WTC11 (cell line): Measurements from ENCODE around the gene LAMTOR2. TPM values are rescaled to one million over a fixed set of nuclear protein-coding genes. Genes with fewer than 3 reads are reported as not detected.

ENCODE experiments used
- ATAC-seq: fragments of 200-7000 bp; cut with Tn5 transposase; 2 replicates; pipeline ENCODE4 v1.10.0; 2021; ENCODE audit warnings: mild to moderate bottlenecking, moderate library complexity
- CTCF ChIA-PET: fragments of 300-600 bp; sonication (Branson Sonifier 250); formaldehyde crosslinking; loops from one replicate; lab custom pipeline; 2021; ENCODE audit warnings: antibody characterized with exemption; lab: Charles Lee
- POLR2A ChIA-PET: fragments of 350-600 bp; sonication (Branson Sonifier 250); formaldehyde crosslinking; loops from one replicate; lab custom pipeline; 2021; ENCODE audit warnings: antibody characterized with exemption; lab: Charles Lee
- DNase-seq: peaks from one replicate; pipeline ENCODE4 v3.0.0; 2021; ENCODE audit warnings: low spot score
- H3K27ac Mint-ChIP-seq: 2 replicates; pipeline ENCODE4 v1.8.0; 2021; ENCODE audit warnings: mixed read lengths
- H3K27me3 Mint-ChIP-seq: 2 replicates; pipeline ENCODE4 v1.8.0; 2021; ENCODE audit warnings: low read depth, mild to moderate bottlenecking, moderate library complexity, mixed read lengths
- H3K36me3 Mint-ChIP-seq: 2 replicates; pipeline ENCODE4 v1.8.0; 2021; ENCODE audit warnings: mixed read lengths
- H3K4me1 Mint-ChIP-seq: 2 replicates; pipeline ENCODE4 v1.8.0; 2022; ENCODE audit warnings: mixed read lengths
- H3K4me3 Mint-ChIP-seq: 2 replicates; pipeline ENCODE4 v1.8.0; 2021; ENCODE audit warnings: mild to moderate bottlenecking, moderate library complexity, mixed read lengths
- H3K9me3 Mint-ChIP-seq: 2 replicates; pipeline ENCODE4 v1.8.0; 2021; ENCODE audit warnings: mixed read lengths
- AFF4 ChIP-seq: sonication (generic); formaldehyde crosslinking; IDR thresholded peaks from 2 replicates; pipeline ENCODE4 v1.8.1; 2023; ENCODE audit warnings: mild to moderate bottlenecking, missing genetic modification reagents, borderline replicate concordance
- ELF4 ChIP-seq: sonication (generic); formaldehyde crosslinking; IDR thresholded peaks from 2 replicates; pipeline ENCODE4 v1.8.1; 2022; ENCODE audit warnings: low read depth, mild to moderate bottlenecking, moderate library complexity, missing genetic modification reagents
- EMX1 ChIP-seq: fragments of 250-450 bp; sonication (Bioruptor Pico); IDR thresholded peaks from 2 replicates; pipeline ENCODE4 v1.8.0; 2021; ENCODE audit warnings: mild to moderate bottlenecking
- ETV6 ChIP-seq: sonication (generic); formaldehyde crosslinking; IDR thresholded peaks from 2 replicates; pipeline ENCODE4 v1.8.1; 2022; ENCODE audit warnings: mild to moderate bottlenecking, missing genetic modification reagents
- FOXK1 ChIP-seq: sonication (generic); formaldehyde crosslinking; IDR thresholded peaks from 2 replicates; pipeline ENCODE4 v1.8.0; 2022; ENCODE audit warnings: mild to moderate bottlenecking, moderate library complexity, missing genetic modification reagents
- GABPB1 ChIP-seq: sonication (generic); formaldehyde crosslinking; IDR thresholded peaks from 2 replicates; pipeline ENCODE4 v1.8.1; 2023; ENCODE audit warnings: mild to moderate bottlenecking, missing genetic modification reagents
- HMGA2 ChIP-seq: fragments of 250-450 bp; sonication (Bioruptor Pico); IDR thresholded peaks from 2 replicates; pipeline ENCODE4 v1.4.0; 2021; ENCODE audit warnings: mild to moderate bottlenecking, moderate library complexity
- JAZF1 ChIP-seq: fragments of 250-450 bp; sonication (Bioruptor Pico); IDR thresholded peaks from 2 replicates; pipeline ENCODE4 v1.9.0; 2021; ENCODE audit warnings: moderate library complexity, mild to moderate bottlenecking, inconsistent platforms
- MYBL2 ChIP-seq: sonication (generic); formaldehyde crosslinking; IDR thresholded peaks from 2 replicates; pipeline ENCODE4 v1.8.1; 2023; ENCODE audit warnings: mild to moderate bottlenecking, moderate library complexity, missing genetic modification reagents
- NR1H2 ChIP-seq: sonication (generic); formaldehyde crosslinking; IDR thresholded peaks from 2 replicates; pipeline ENCODE4 v1.9.0; 2021; ENCODE audit warnings: mild to moderate bottlenecking, moderate library complexity, missing genetic modification reagents
- RELA ChIP-seq: sonication (generic); formaldehyde crosslinking; IDR thresholded peaks from 2 replicates; pipeline ENCODE4 v1.8.1; 2022; ENCODE audit warnings: missing genetic modification reagents, mild to moderate bottlenecking, borderline replicate concordance
- SMAD4 ChIP-seq: sonication (generic); formaldehyde crosslinking; IDR thresholded peaks from 2 replicates; pipeline ENCODE4 v1.8.0; 2022; ENCODE audit warnings: mild to moderate bottlenecking, missing genetic modification reagents
- SP1 ChIP-seq: sonication (generic); formaldehyde crosslinking; conservative IDR thresholded peaks from 2 replicates; pipeline ENCODE4 v1.8.1; 2022; ENCODE audit warnings: missing genetic modification reagents
- STAT6 ChIP-seq: sonication (generic); formaldehyde crosslinking; conservative IDR thresholded peaks from 2 replicates; pipeline ENCODE4 v1.8.1; 2023; ENCODE audit warnings: mild to moderate bottlenecking, low read depth, missing genetic modification reagents, moderate library complexity
- TEAD4 ChIP-seq: sonication (generic); formaldehyde crosslinking; IDR thresholded peaks from 2 replicates; pipeline ENCODE4 v1.8.0; 2022; ENCODE audit warnings: mild to moderate bottlenecking, missing genetic modification reagents
- USF1 ChIP-seq: sonication (generic); formaldehyde crosslinking; IDR thresholded peaks from 2 replicates; pipeline ENCODE4 v1.8.0; 2022; ENCODE audit warnings: mild to moderate bottlenecking, missing genetic modification reagents
- ZBTB43 ChIP-seq: sonication (generic); formaldehyde crosslinking; IDR thresholded peaks from 2 replicates; pipeline ENCODE4 v1.8.1; 2023; ENCODE audit warnings: mild to moderate bottlenecking, missing genetic modification reagents
- ZNF425 ChIP-seq: fragments of 250-450 bp; sonication (Bioruptor Pico); conservative IDR thresholded peaks from 2 replicates; pipeline ENCODE4 v1.9.0; 2021; ENCODE audit warnings: mild to moderate bottlenecking
- ZNF512 ChIP-seq: sonication (generic); formaldehyde crosslinking; IDR thresholded peaks from 2 replicates; pipeline ENCODE4 v1.8.1; 2022; ENCODE audit warnings: missing genetic modification reagents, borderline replicate concordance
- total RNA-seq: library from RNA; stranded (reverse); gene quantifications from 3 replicates; pipeline ENCODE4 v1.2.3, GENCODE V29; 2021

Gene LAMTOR2
- total RNA-seq, 1 experiment from 2014 or later, result 62.4 TPM

GRCh38 chr1:156042828-156043227 is 11.8 kb upstream of the LAMTOR2 start:
- DNase-seq, result no peak
- Mint-ChIP-seq H3K9me3 (no peaks in the 10 kb centered on the region), H3K4me1 (no peaks in the 10 kb centered on the region), H3K27me3 (no peaks in the 10 kb centered on the region), H3K4me3 (no peak overlapping the region), H3K27ac (no peak overlapping the region), H3K36me3 (peaks cover 30% of the 10 kb centered on the region)
- CTCF ChIA-PET, result interaction anchor here (0.5 to 1.3 kb wide), 2 partner anchors 9 to 53 kb away, joined by 3 read pairs; no protein-coding TSS in a partner anchor
- ATAC-seq, result no peak
- TF ChIP-seq JAZF1 (CRISPR knock-in tag) (no peak), SP1 (CRISPR knock-in tag) (no peak), ZNF425 (CRISPR knock-in tag) (no peak), ZNF512 (CRISPR knock-in tag) (no peak), RELA (CRISPR knock-in tag) (no peak), NR1H2 (CRISPR knock-in tag) (no peak), HMGA2 (CRISPR knock-in tag) (no peak), AFF4 (CRISPR knock-in tag) (no peak)
- POLR2A ChIA-PET, result no interaction called here

GRCh38 chr1:156045076-156045475 is 9.5 kb upstream of the LAMTOR2 start:
- ATAC-seq (no peak), DNase-seq (no peak)
- Mint-ChIP-seq H3K4me1 (no peaks in the 10 kb centered on the region), H3K9me3 (no peaks in the 10 kb centered on the region), H3K4me3 (no peak overlapping the region), H3K36me3 (peaks cover 40% of the 10 kb centered on the region), H3K27me3 (no peaks in the 10 kb centered on the region), H3K27ac (no peak overlapping the region)
- ChIA-PET CTCF (interaction anchor here (1.0 to 2.2 kb wide), 3 partner anchors 19 to 107 kb away, joined by 3 to 7 read pairs (median 4); no protein-coding TSS in a partner anchor), POLR2A (interaction anchor here (1.7 kb wide), 1 partner anchor 16 kb away, joined by 4 read pairs; the partner anchor contains the start of gene RAB25)
- TF ChIP-seq MYBL2 (CRISPR knock-in tag), result no peak
- TF ChIP-seq ETV6 (CRISPR knock-in tag), result no peak

- DNase-seq, result no peak
- no peak overlapping the region for H3K4me3 Mint-ChIP-seq
- H3K9me3 Mint-ChIP-seq, result no peaks in the 10 kb centered on the region
- H3K36me3 Mint-ChIP-seq, result peaks cover 21% of the 10 kb centered on the region
- no peak for ATAC-seq
- H3K27ac Mint-ChIP-seq, result peak overlapping the region; percentile 15; the same call in 1 of the 2 replicates
- ChIA-PET POLR2A (interaction anchor here (0.6 kb wide), 1 partner anchor 10 kb away, joined by 4 read pairs; no protein-coding TSS in a partner anchor), CTCF (interaction anchor here (1.0 to 7.0 kb wide), 3 partner anchors 18 to 111 kb away, joined by 3 to 52 read pairs (median 3); no protein-coding TSS in a partner anchor)
- H3K27me3 Mint-ChIP-seq, result no peaks in the 10 kb centered on the region
- H3K4me1 Mint-ChIP-seq, result peaks cover 6% of the 10 kb centered on the region; the same call in 1 of the 2 replicates
- TF ChIP-seq EMX1 (CRISPR knock-in tag) (no peak), FOXK1 (no peak), ELF4 (no peak), USF1 (CRISPR knock-in tag) (no peak), SP1 (CRISPR knock-in tag) (no peak), TEAD4 (CRISPR knock-in tag) (no peak), STAT6 (CRISPR knock-in tag) (no peak), SMAD4 (CRISPR knock-in tag) (no peak), ZBTB43 (no peak), GABPB1 (CRISPR knock-in tag) (no peak)
Measured at GRCh38 chr1:156048663-156049258, 5.8 kb upstream of the LAMTOR2 start.
